ENCODE measurements around the gene SPATA31C2.
"Not testable (repeated sequence)": the region's sequence is repeated elsewhere in the genome, so short reads cannot be mapped to it uniquely, and the experiment has no call there.

DNA sequence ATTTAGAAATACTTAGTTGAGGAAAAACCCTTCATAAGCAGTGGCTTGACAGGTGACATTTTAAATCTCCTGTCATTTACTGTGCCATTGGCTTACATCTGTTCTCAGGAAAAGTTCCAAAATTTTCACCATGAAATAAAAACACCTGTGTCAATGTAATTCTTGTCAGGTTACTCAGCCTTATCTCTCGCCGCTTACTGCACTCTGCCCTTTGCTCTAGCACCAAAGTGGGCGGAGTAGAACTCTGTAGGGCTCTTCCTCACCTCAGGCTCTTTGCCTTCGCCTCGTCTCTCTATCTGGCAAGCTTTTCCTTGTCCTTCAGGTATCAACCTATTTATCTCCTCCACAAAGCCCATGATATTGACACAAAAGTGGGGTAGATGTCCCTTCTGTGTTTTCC is 20.2 kb downstream of the SPATA31C2 start:
- not testable (repeated sequence) for TF ChIP-seq EZH2phosphoT487 (conservative IDR thresholded peaks at IDR 0.05; ENCODE audit: low read length); CTCF (IDR thresholded peaks at IDR 0.05; ENCODE audit: insufficient read depth, low read length, poor library complexity, severe bottlenecking)

All from SU-DHL-6 (cell line).